RPMI8226 (cell line): ENCODE measurements around the gene MRPL44.

ENCODE experiments used
- DNase-seq: peaks from one replicate; pipeline ENCODE4 v3.0.0-alpha.2; 2015

MRPL44 gene

GRCh38 chr2:224011837-224012236 is 54.6 kb downstream of the MRPL44 start:
- DNase-seq, result no peak

DNA sequence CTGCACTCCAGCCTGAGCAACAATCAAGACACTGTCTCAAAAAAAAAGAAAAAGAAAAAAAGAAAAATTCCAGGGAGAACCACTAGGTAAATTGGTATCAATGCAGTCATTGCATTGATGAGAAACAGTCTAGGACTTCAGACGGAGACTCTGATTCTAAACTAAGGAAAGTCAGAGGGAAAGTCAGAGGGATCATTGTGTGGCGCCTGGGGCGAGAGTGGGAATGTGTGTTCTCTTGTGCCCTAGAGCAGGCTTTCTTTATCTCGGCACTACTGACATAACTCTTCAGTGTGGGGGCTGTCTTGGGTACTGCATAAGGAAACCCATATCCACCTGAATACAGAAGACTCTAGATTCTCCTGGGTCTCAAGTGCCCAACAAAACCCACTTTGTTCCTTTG is 57.1 kb downstream of the MRPL44 start:
- DNase-seq, result no peak

GRCh38 chr2:224016963-224017362 is 59.7 kb downstream of the MRPL44 start:
- no peak for DNase-seq
